HCT116 (cell line): ENCODE measurements around the gene CARS1. TPM values are rescaled to one million over a fixed set of nuclear protein-coding genes. Genes with fewer than 3 reads are reported as not detected.

Source experiments
- ATAC-seq: fragments of 200-7000 bp; cut with Tn5 transposase; 2 replicates; pipeline ENCODE4 v1.9.1; 2020; ENCODE audit warnings: mild to moderate bottlenecking, moderate library complexity
- Bru-seq: library from RNA; stranded (reverse); fragments of 400-500 nt; gene quantifications from one replicate; lab custom pipeline; 2021; lab: Mats Ljungman, UMichigan
- BruChase-seq, 2 experiments: library from RNA; stranded (reverse); fragments of 400-500 nt; gene quantifications; one replicate each; lab custom pipeline; 2021; lab: Mats Ljungman, UMichigan
- BruUV-seq: library from RNA; stranded (reverse); fragments of 400-500 nt; replicated peaks from 2 replicates; lab custom pipeline; 2021; lab: Mats Ljungman, UMichigan
- CTCF ChIA-PET: fragments of 300-600 bp; sonication (Branson Sonifier 250); formaldehyde crosslinking; loops from one replicate; lab custom pipeline; 2021; ENCODE audit warnings: antibody characterized with exemption; lab: Charles Lee
- POLR2A ChIA-PET: fragments of 300-600, 350-600 bp; sonication (Branson Sonifier 250); formaldehyde crosslinking; loops from one replicate; lab custom pipeline; 2021; ENCODE audit warnings: antibody characterized with exemption; lab: Charles Lee
- RAD21 ChIA-PET, 2 experiments: fragments of 300-600 bp; sonication (Branson Sonifier 250); formaldehyde crosslinking; loops; one replicate each; lab custom pipeline; 2023; ENCODE audit warnings: low total read pairs in 2 of 2; ENCODE audit not compliant: uncharacterized antibody in 2 of 2, unreplicated experiment in 2 of 2, low non-redundant PET in 1 of 2; lab: Charles Lee
- DNase-seq: peaks from one replicate; pipeline ENCODE4 v3.0.0-alpha.2; 2010; ENCODE audit warnings: low read depth, low spot score
- H2AFZ ChIP-seq: fragments of 200-600 bp; shearing (Covaris generic), sonication (generic); 2 replicates; pipeline ENCODE4 v1.6.1; 2017; ENCODE audit warnings: low read depth, mixed run types, mixed read lengths, antibody characterized with exemption, low read length; ENCODE audit not compliant: poor library complexity, severe bottlenecking
- H3K27ac ChIP-seq: 2 replicates; pipeline ENCODE4 v1.5.1; 2012; ENCODE audit warnings: low read depth, low read length
- H3K27me3 ChIP-seq: fragments of 200-600 bp; sonication (generic); 2 replicates; pipeline ENCODE4 v1.6.1; 2016; ENCODE audit warnings: mixed run types, low read length, mixed read lengths; ENCODE audit not compliant: insufficient read depth
- H3K36me3 ChIP-seq, 2 experiments: fragments of 200-500 bp in 1 of 2; fragments of 200-600 bp in 1 of 2; sonication (Bioruptor generic) in 1 of 2; sonication (generic) in 1 of 2; 2 replicates each; pipeline versions ENCODE4 v1.5.1 to v1.6.1; 2014 to 2016; ENCODE audit warnings: low read length in 2 of 2, inconsistent platforms in 1 of 2, mixed read lengths in 1 of 2, mixed run types in 1 of 2; ENCODE audit not compliant: insufficient read depth in 2 of 2, control insufficient read depth in 1 of 2
- H3K4me1 ChIP-seq, 2 experiments: fragments of 200-600 bp in 1 of 2; sonication (generic) in 1 of 2; 2 replicates each; pipeline versions ENCODE4 v1.5.1 to v1.6.1; 2012 to 2017; ENCODE audit warnings: low read length in 2 of 2, inconsistent platforms in 1 of 2, mild to moderate bottlenecking in 1 of 2, mixed read lengths in 1 of 2, mixed run types in 1 of 2, moderate library complexity in 1 of 2; ENCODE audit not compliant: insufficient read depth in 2 of 2, control insufficient read depth in 1 of 2
- H3K4me2 ChIP-seq: fragments of 200-600 bp; sonication (generic); 2 replicates; pipeline ENCODE4 v1.6.1; 2017; ENCODE audit warnings: mixed run types, low read length, mixed read lengths
- H3K4me3 ChIP-seq, 2 experiments: fragments of 200-600 bp in 1 of 2; sonication (generic) in 1 of 2; replicated peaks in 1 of 2; 2 replicates each; pipeline ENCODE4 v1.5.1; 2011 to 2016; ENCODE audit warnings: low read length in 2 of 2, control low read depth in 1 of 2, low read depth in 1 of 2, mild to moderate bottlenecking in 1 of 2, mixed read lengths in 1 of 2, mixed run types in 1 of 2
- H3K79me2 ChIP-seq: fragments of 200-600 bp; sonication (generic); 2 replicates; pipeline ENCODE4 v1.6.1; 2017; ENCODE audit warnings: mild to moderate bottlenecking, mixed run types, low read length, moderate library complexity, mixed read lengths; ENCODE audit not compliant: insufficient read depth
- H3K9ac ChIP-seq: fragments of 200-600 bp; sonication (generic); 2 replicates; pipeline ENCODE4 v1.6.1; 2016; ENCODE audit warnings: low read length, mixed read lengths
- H3K9me2 ChIP-seq: fragments of 200-600 bp; sonication (generic), shearing (Covaris generic); 2 replicates; pipeline ENCODE4 v1.6.1; 2017; ENCODE audit warnings: mixed run types, mild to moderate bottlenecking, moderate library complexity; ENCODE audit not compliant: insufficient read depth
- H3K9me3 ChIP-seq, 2 experiments: fragments of 200-500 bp in 1 of 2; fragments of 200-600 bp in 1 of 2; sonication (Bioruptor generic) in 1 of 2; sonication (generic) in 1 of 2; 2 replicates each; pipeline ENCODE4 v1.6.1; 2014 to 2017; ENCODE audit warnings: low read length in 2 of 2, mixed read lengths in 2 of 2, inconsistent platforms in 1 of 2, low read depth in 1 of 2, mild to moderate bottlenecking in 1 of 2, mixed run types in 1 of 2, moderate library complexity in 1 of 2; ENCODE audit not compliant: control insufficient read depth in 1 of 2, insufficient read depth in 1 of 2
- H4K20me1 ChIP-seq: fragments of 200-600 bp; sonication (generic), shearing (Covaris generic); 2 replicates; pipeline ENCODE4 v1.6.1; 2017; ENCODE audit warnings: mixed run types, mild to moderate bottlenecking, moderate library complexity; ENCODE audit not compliant: insufficient read depth
- ATF3 ChIP-seq: IDR thresholded peaks from 2 replicates; pipeline ENCODE4 v1.6.1; 2012
- CEBPB ChIP-seq: IDR thresholded peaks from 2 replicates; pipeline ENCODE4 v1.6.1; 2012; ENCODE audit warnings: low read depth
- EGR1 ChIP-seq: IDR thresholded peaks from 2 replicates; pipeline ENCODE4 v1.6.1; 2012; ENCODE audit warnings: low read depth
- ELF1 ChIP-seq: IDR thresholded peaks from 2 replicates; pipeline ENCODE4 v1.6.1; 2012; ENCODE audit warnings: low read depth, borderline replicate concordance
- EZH2 ChIP-seq: fragments of 200-600 bp; sonication (generic); IDR thresholded peaks from 2 replicates; pipeline ENCODE4 v1.6.1; 2017; ENCODE audit warnings: antibody characterized with exemption, mixed run types
- EZH2phosphoT487 ChIP-seq: fragments of 200-600 bp; IDR thresholded peaks from 2 replicates; pipeline ENCODE4 v1.6.1; 2018; ENCODE audit warnings: antibody characterized with exemption, borderline replicate concordance
- MAX ChIP-seq: IDR thresholded peaks from 2 replicates; pipeline ENCODE4 v1.6.1; 2012
- POLR2A ChIP-seq: IDR thresholded peaks from 2 replicates; pipeline ENCODE4 v1.7.0; 2011; ENCODE audit warnings: borderline replicate concordance; ENCODE audit not compliant: insufficient read depth, insufficient read length; ENCODE audit errors: extremely low read depth
- RAD21 ChIP-seq: IDR thresholded peaks from 2 replicates; pipeline ENCODE4 v1.6.1; 2012; ENCODE audit warnings: low read depth, mild to moderate bottlenecking
- REST ChIP-seq: IDR thresholded peaks from 2 replicates; pipeline ENCODE4 v1.6.1; 2012; ENCODE audit warnings: low read depth
- SIN3A ChIP-seq: IDR thresholded peaks from 2 replicates; pipeline ENCODE4 v1.6.1; 2012; ENCODE audit warnings: low read depth
- SP1 ChIP-seq: IDR thresholded peaks from 2 replicates; pipeline ENCODE4 v1.6.1; 2012; ENCODE audit warnings: low read depth
- SRF ChIP-seq: IDR thresholded peaks from 2 replicates; pipeline ENCODE4 v1.6.1; 2012; ENCODE audit warnings: low read depth
- YY1 ChIP-seq: IDR thresholded peaks from 2 replicates; pipeline ENCODE4 v1.6.1; 2011; ENCODE audit warnings: low read length, low read depth, moderate library complexity, mild to moderate bottlenecking; ENCODE audit not compliant: insufficient replicate concordance; ENCODE audit errors: extremely low read depth
- ZBTB33 ChIP-seq: IDR thresholded peaks from 2 replicates; pipeline ENCODE4 v1.6.1; 2011; ENCODE audit warnings: mild to moderate bottlenecking, low read length, moderate library complexity; ENCODE audit not compliant: insufficient replicate concordance; ENCODE audit errors: extremely low read depth
- ZFX ChIP-seq: fragments of 450-650 bp; IDR thresholded peaks from 2 replicates; pipeline ENCODE4 v1.6.1; 2017
- ZNF274 ChIP-seq: fragments of 200-500 bp; sonication (Bioruptor generic); IDR thresholded peaks from 2 replicates; pipeline ENCODE4 v1.6.1; 2014; ENCODE audit warnings: mild to moderate bottlenecking, low read depth, low read length, inconsistent platforms
- intact Hi-C: fragments of 100-400 bp; cut with micrococcal nuclease; formaldehyde crosslinking; loops from 2 replicates; pipeline ENCODE4 v1.10.0; 2022
- long read RNA-seq: library from polyadenylated mRNA; unstranded; transcript quantifications from one replicate; pipeline ENCODE4 v2.0.0, GENCODE V29; 2021; ENCODE audit not compliant: unreplicated experiment
- polyA plus RNA-seq: library from polyadenylated mRNA; unstranded; fragments of >200 nt; gene quantifications from 2 replicates; pipeline ENCODE4 v1.2.1, GENCODE V29; 2012; ENCODE audit warnings: missing spikeins
- total RNA-seq: library from RNA; stranded (reverse); gene quantifications from one replicate; pipeline ENCODE4 v1.2.1, GENCODE V29; 2021; ENCODE audit not compliant: unreplicated experiment

The CARS1 gene
- total RNA-seq = 124 TPM
- polyA plus RNA-seq = 101 and 128 TPM in 2 replicates
- percentile 92 among the genes with signal in this experiment for Bru-seq, nascent RNA
- percentile 93 among the genes with signal in this experiment for BruChase-seq, experiment 1, labeled RNA remaining after a 6-hour chase
- percentile 93 among the genes with signal in this experiment for BruChase-seq, experiment 2, labeled RNA remaining after a 2-hour chase
- long read RNA-seq, transcript CARS-201 (22 exons, 2,491 nt) = minor isoform, 47 of 398 reads
- long read RNA-seq, transcript CARS-203 (22 exons, 2,685 nt) = major isoform, 132 of 398 reads
- long read RNA-seq, transcript CARS-202 (23 exons, 2,758 nt) = minor isoform, 24 of 398 reads
- long read RNA-seq, partial matches to known transcripts = 116 of 398 reads
- long read RNA-seq, other reads (novel, unspliced or antisense) = 79 of 398 reads

- Histone ChIP-seq H3K4me1 (peaks cover 12 to 29% of the 10 kb centered on the region in 2 experiments), H3K4me2 (peak within 1 kb of the TSS; percentile 87), H3K27ac (peak within 1 kb of the TSS; percentile 82), H3K36me3 (peaks cover 4 to 16% of the 10 kb centered on the region in 2 experiments; a peak in 3 of 4 replicates), H4K20me1 (no peaks in the 10 kb centered on the region), H3K79me2 (peaks cover 47% of the 10 kb centered on the region), H3K9me3 (no peaks in the 10 kb centered on the region), H2AFZ (peak within 1 kb of the TSS; percentile 65), H3K9ac (peak within 1 kb of the TSS; percentile 86), H3K4me3 (peak within 1 kb of the TSS; percentile 97 to 98), H3K9me2 (no peaks in the 10 kb centered on the region), H3K27me3 (no peaks in the 10 kb centered on the region)
- BruUV-seq = TSS peak; percentile 80
- peak; percentile 78 for DNase-seq
- RAD21 ChIA-PET = no interaction called here
- peak; percentile 94 for ATAC-seq
- intact Hi-C loops = no loop called here
- POLR2A ChIA-PET = interaction anchor here (1.0 kb wide), 1 partner anchor 67 kb away, joined by 3 read pairs; no protein-coding TSS in a partner anchor
- CTCF ChIA-PET = interaction anchor here (0.7 kb wide), 1 partner anchor 34 kb away, joined by 3 read pairs; no protein-coding TSS in a partner anchor
- TF ChIP-seq ZNF274 (no peak), ZFX (peak; percentile 97), SRF (no peak), SP1 (no peak; the same call in 1 of the 2 replicates), ZBTB33 (no peak), POLR2A (peak; percentile 63), CEBPB (no peak; the same call in 1 of the 2 replicates), YY1 (peak; percentile 81), EZH2 (no peak), EGR1 (no peak), MAX (peak; percentile 90), SIN3A (peak; percentile 94), RAD21 (no peak), REST (no peak), ELF1 (peak; percentile 89; the same call in 1 of the 2 replicates), EZH2phosphoT487 (no peak), ATF3 (no peak)
These were observed at the start of gene CARS1 for GRCh38 chr11:3057069-3057963. Gene CARS1, minus strand, starts transcription at chr11:3057423. Its CDS starts 56 bp downstream, at chr11:3057367.
